SH-SY5Y (cell line): ENCODE measurements around the gene FMN2.

ENCODE experiments used
- GATA2 ChIP-seq: IDR thresholded peaks from 2 replicates; pipeline ENCODE4 v1.6.1; 2011; ENCODE audit warnings: mild to moderate bottlenecking, low read depth, low read length
- GATA3 ChIP-seq: IDR thresholded peaks from 2 replicates; pipeline ENCODE4 v1.6.1; 2011; ENCODE audit warnings: low read depth, mild to moderate bottlenecking, low read length, moderate library complexity

DNA sequence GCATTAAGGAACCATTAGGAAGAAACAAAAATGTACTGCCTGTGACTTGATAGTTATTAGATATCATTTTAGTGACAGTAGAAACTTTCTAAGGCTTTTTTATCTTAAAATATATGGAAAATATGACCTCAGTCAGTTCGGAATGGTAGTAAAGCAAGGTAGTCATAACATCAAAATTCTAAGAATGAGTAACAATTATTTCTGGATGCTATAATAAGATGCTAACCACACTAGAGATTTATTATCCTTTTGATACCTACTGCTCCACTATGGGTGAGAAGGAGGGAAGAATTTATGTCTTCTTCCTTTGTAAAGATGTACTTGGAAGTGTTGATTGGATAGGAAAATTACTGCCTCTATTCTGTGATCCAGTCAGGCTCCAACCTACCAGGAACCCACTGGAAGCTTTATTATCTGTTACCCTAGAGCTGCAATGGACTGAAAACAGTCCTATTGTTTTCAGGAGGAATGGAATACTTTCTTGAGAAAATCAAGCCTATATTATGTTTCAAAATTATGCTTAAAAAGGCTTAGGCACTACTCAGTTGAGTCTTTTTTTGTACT, 8.8 kb downstream of the FMN2 start:
- TF ChIP-seq GATA2 (no peak), GATA3 (no peak)
